ENCODE measurements around the gene PRKAG2. TPM values are rescaled to one million over a fixed set of nuclear protein-coding genes. Genes with fewer than 3 reads are reported as not detected.

Gene PRKAG2
- total RNA-seq, 2 experiments from 2014 or later, result 39.3 to 42.3 TPM

- ATAC-seq (ENCODE audit: poor library complexity) (peak; percentile 50), DNase-seq (peak; percentile 22 to 85 (median 40))
- Histone ChIP-seq H3K4me3 (ENCODE audit: low read length) (peak overlapping the region; percentile 68), H3K36me3 (ENCODE audit: insufficient read depth, low read length) (no peaks in the 10 kb centered on the region), H3K4me1 (ENCODE audit: insufficient read depth, low read length) (peaks cover 15% of the 10 kb centered on the region), H3K9me3 (ENCODE audit: control insufficient read depth in 1 of 2, insufficient read depth in 1 of 2, low read length in 2 of 2) (no peaks in the 10 kb centered on the region), H3K27ac (ENCODE audit: low read depth in 1 of 2, low read length in 2 of 2) (peak overlapping the region; percentile 75 to 82), H3K27me3 (ENCODE audit: control insufficient read depth in 1 of 2, insufficient read depth in 2 of 2, low read length in 2 of 2) (no peaks in the 10 kb centered on the region)
- H3K27ac Mint-ChIP-seq, result peak overlapping the region; percentile 99
- H3K27me3 Mint-ChIP-seq, result no peaks in the 10 kb centered on the region
- H3K9me3 Mint-ChIP-seq, result peaks cover 3% of the 10 kb centered on the region
- peaks cover 14% of the 10 kb centered on the region for H3K36me3 Mint-ChIP-seq (ENCODE audit: low read depth)
- H3K4me3 Mint-ChIP-seq, result peak overlapping the region; percentile 95
- intact Hi-C loops (cut with DNase I, micrococcal nuclease), result loop anchor here (5.0 to 10.0 kb wide), 4 partner anchors 118 to 291 kb away; partner anchors contain the start of genes NUB1 (in 1 of the 2) and RHEB (in 1 of the 2)
- ChIA-PET CTCF (interaction anchor here (1.1 to 2.3 kb wide), 9 partner anchors 10 to 406 kb away, joined by 4 to 11 read pairs (median 5); partner anchors contain the start of genes ABCF2, PRKAG2 and RHEB), POLR2A (interaction anchor here (0.6 to 3.0 kb wide), 17 partner anchors 10 to 802 kb away, joined by 3 to 42 read pairs (median 3); partner anchors contain the start of genes NUB1, PRKAG2 and RHEB)
- TF ChIP-seq CTCF (IDR thresholded peaks at IDR 0.05), result no peak
- peaks cover 43% of the 10 kb centered on the region for H3K4me1 Mint-ChIP-seq (ENCODE audit: low read depth)
These were observed 244.0 kb downstream of the PRKAG2 start for GRCh38 chr7:151632750-151633515.

GRCh38 chr7:151631953-151632749 lies 244.8 kb downstream of the PRKAG2 start:
- CTCF ChIA-PET, result interaction anchor here (0.9 to 2.3 kb wide), 12 partner anchors 10 to 405 kb away, joined by 3 to 11 read pairs (median 5); partner anchors contain the start of genes ABCF2, PRKAG2 and RHEB
- Histone ChIP-seq H3K27ac (ENCODE audit: low read depth in 1 of 2, low read length in 2 of 2) (peak overlapping the region; percentile 75 to 82), H3K9me3 (ENCODE audit: control insufficient read depth in 1 of 2, insufficient read depth in 1 of 2, low read length in 2 of 2) (no peaks in the 10 kb centered on the region), H3K4me1 (ENCODE audit: insufficient read depth, low read length) (peaks cover 15% of the 10 kb centered on the region), H3K27me3 (ENCODE audit: control insufficient read depth in 1 of 2, insufficient read depth in 2 of 2, low read length in 2 of 2) (no peaks in the 10 kb centered on the region), H3K36me3 (ENCODE audit: insufficient read depth, low read length) (no peaks in the 10 kb centered on the region), H3K4me3 (ENCODE audit: low read length) (peak overlapping the region; percentile 68)
- Mint-ChIP-seq H3K36me3 (ENCODE audit: low read depth) (peaks cover 14% of the 10 kb centered on the region), H3K4me1 (ENCODE audit: low read depth) (peaks cover 45% of the 10 kb centered on the region), H3K4me3 (peak overlapping the region; percentile 95), H3K27me3 (no peaks in the 10 kb centered on the region), H3K9me3 (peaks cover 3% of the 10 kb centered on the region), H3K27ac (peak overlapping the region; percentile 99)
- TF ChIP-seq CTCF (IDR thresholded peaks at IDR 0.05), result no peak
- POLR2A ChIA-PET, result interaction anchor here (0.6 to 3.0 kb wide), 16 partner anchors 11 to 803 kb away, joined by 3 to 42 read pairs (median 4); partner anchors contain the start of genes NUB1, PRKAG2 and RHEB
- intact Hi-C loops (cut with DNase I, micrococcal nuclease), result loop anchor here (2.0 to 10.0 kb wide), 6 partner anchors 113 to 290 kb away; partner anchors contain the start of genes RHEB (in 2 of the 2) and NUB1 (in 1 of the 2)
- ATAC-seq (ENCODE audit: poor library complexity) (peak; percentile 83), DNase-seq (peak; percentile 76 to 96 (median 89))

- ATAC-seq (ENCODE audit: poor library complexity), result peak; percentile 4
- peak overlapping the region; percentile 74 for H3K27ac Mint-ChIP-seq
- H3K27me3 ChIP-seq (ENCODE audit: control insufficient read depth in 1 of 2, insufficient read depth in 2 of 2, low read length in 2 of 2), result no peaks in the 10 kb centered on the region
- H3K27ac ChIP-seq (ENCODE audit: low read depth in 1 of 2, low read length in 2 of 2), result no peak overlapping the region
- peak in 6 of 14 experiments; percentile 2 to 35 (median 10) for DNase-seq
- H3K9me3 ChIP-seq (ENCODE audit: control insufficient read depth in 1 of 2, insufficient read depth in 1 of 2, low read length in 2 of 2), result no peaks in the 10 kb centered on the region
- intact Hi-C loops (cut with DNase I, micrococcal nuclease), result loop anchor here (2.0 to 10.0 kb wide), 6 partner anchors 113 to 289 kb away; partner anchors contain the start of genes RHEB (in 2 of the 2) and NUB1 (in 1 of the 2)
- no peaks in the 10 kb centered on the region for H3K27me3 Mint-ChIP-seq
- H3K36me3 ChIP-seq (ENCODE audit: insufficient read depth, low read length), result no peaks in the 10 kb centered on the region
- peaks cover 48% of the 10 kb centered on the region for H3K4me1 Mint-ChIP-seq (ENCODE audit: low read depth)
- ChIA-PET POLR2A (interaction anchor here (0.8 to 3.0 kb wide), 8 partner anchors 11 to 290 kb away, joined by 3 to 42 read pairs (median 4); partner anchors contain the start of genes NUB1, PRKAG2 and RHEB), CTCF (interaction anchor here (0.9 to 2.3 kb wide), 10 partner anchors 10 to 405 kb away, joined by 3 to 11 read pairs (median 5); partner anchors contain the start of genes ABCF2 and RHEB)
- H3K4me3 Mint-ChIP-seq, result peak overlapping the region; percentile 83
- H3K36me3 Mint-ChIP-seq (ENCODE audit: low read depth), result peaks cover 20% of the 10 kb centered on the region
- no peak for TF ChIP-seq CTCF (IDR thresholded peaks at IDR 0.05)
- H3K9me3 Mint-ChIP-seq, result peaks cover 3% of the 10 kb centered on the region
- peaks cover 15% of the 10 kb centered on the region for H3K4me1 ChIP-seq (ENCODE audit: insufficient read depth, low read length)
- peak overlapping the region; percentile 61 for H3K4me3 ChIP-seq (ENCODE audit: low read length)
These were observed 245.4 kb downstream of the PRKAG2 start for GRCh38 chr7:151631570-151631952.
